PFSK-1 (cell line): Measurements from ENCODE around the gene ERGIC1.

Experiments
- POLR2AphosphoS5 ChIP-seq: IDR thresholded peaks from 2 replicates; pipeline ENCODE4 v1.6.1; 2012; ENCODE audit warnings: low read depth, mild to moderate bottlenecking, control low read depth, low read length, moderate library complexity
- REST ChIP-seq, 2 experiments: IDR thresholded peaks; 2 replicates each; pipeline versions ENCODE4 v1.6.1 to v1.8.0; 2011 to 2012; ENCODE audit warnings: low read depth in 2 of 2, low read length in 2 of 2, control low read depth in 1 of 2, inconsistent platforms in 1 of 2, mild to moderate bottlenecking in 1 of 2, moderate library complexity in 1 of 2; ENCODE audit not compliant: insufficient read depth in 1 of 2
- SIN3A ChIP-seq: IDR thresholded peaks from 2 replicates; pipeline ENCODE4 v1.6.1; 2012; ENCODE audit warnings: mild to moderate bottlenecking, low read length, moderate library complexity, borderline replicate concordance; ENCODE audit not compliant: insufficient read depth

DNA sequence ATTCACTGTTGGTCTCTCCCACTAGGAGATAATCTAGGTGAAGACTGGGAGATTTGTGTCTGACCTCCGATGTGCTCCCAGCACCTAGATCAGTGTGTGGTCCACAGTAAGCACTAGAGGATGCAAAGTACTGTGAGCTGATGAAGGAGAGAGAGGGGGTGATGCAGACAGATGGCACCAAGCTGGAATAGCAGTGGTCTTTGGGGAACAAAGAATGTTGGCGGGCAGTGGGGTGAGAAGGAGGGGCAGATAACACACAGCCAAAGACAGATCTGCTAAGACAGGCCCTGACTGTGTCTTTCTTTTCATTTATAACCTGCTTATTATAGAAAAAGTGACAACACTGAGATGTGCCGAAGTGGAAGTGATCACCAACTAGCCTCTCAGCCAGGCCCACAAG lies 37.5 kb downstream of the ERGIC1 start:
- TF ChIP-seq POLR2AphosphoS5 = no peak
- no peak for TF ChIP-seq SIN3A
- TF ChIP-seq REST (IDR thresholded peaks at IDR 0.05; ENCODE audit: insufficient read depth in 1 of 2, low read depth in 2 of 2, low read length in 2 of 2) = no peak
